SU-DHL-6 (cell line): ENCODE data around the gene PARVA.

Experiments
- H2AFZ ChIP-seq: fragments of 200-600 bp; sonication (generic); 2 replicates; pipeline ENCODE4 v1.6.1; 2014; ENCODE audit warnings: low read depth, mild to moderate bottlenecking, moderate library complexity, mixed read lengths, antibody characterized with exemption, low read length; ENCODE audit not compliant: severe bottlenecking
- H3F3A ChIP-seq: fragments of 200-600 bp; shearing (Covaris generic); 2 replicates; pipeline ENCODE4 v1.6.0; 2016; ENCODE audit warnings: antibody characterized with exemption, mild to moderate bottlenecking; ENCODE audit not compliant: insufficient read depth
- H3K27ac ChIP-seq: fragments of 200-600 bp; sonication (generic); 2 replicates; pipeline ENCODE4 v1.5.1; 2016; ENCODE audit warnings: low read depth, mild to moderate bottlenecking, low read length, moderate library complexity, mixed read lengths
- H3K27me3 ChIP-seq: fragments of 200-600 bp; sonication (generic), shearing (Covaris generic); 2 replicates; pipeline ENCODE4 v1.6.0; 2014; ENCODE audit warnings: mild to moderate bottlenecking, low read length
- H3K36me3 ChIP-seq: fragments of 200-600 bp; sonication (generic); 2 replicates; pipeline ENCODE4 v1.6.1; 2014; ENCODE audit warnings: mild to moderate bottlenecking, low read length, mixed read lengths
- H3K4me2 ChIP-seq: fragments of 300-600, 200-600 bp; shearing (Covaris generic), sonication (generic); 2 replicates; pipeline ENCODE4 v1.6.0; 2014; ENCODE audit warnings: low read length, low read depth, mild to moderate bottlenecking; ENCODE audit not compliant: poor library complexity, severe bottlenecking
- H3K4me3 ChIP-seq: fragments of 200-600 bp; sonication (generic); 2 replicates; pipeline ENCODE4 v1.5.1; 2014; ENCODE audit warnings: antibody characterized with exemption, low read length, mild to moderate bottlenecking, mixed read lengths; ENCODE audit not compliant: insufficient read depth, poor library complexity, severe bottlenecking
- H3K79me2 ChIP-seq: fragments of 200-600 bp; sonication (generic); 2 replicates; pipeline ENCODE4 v1.6.1; 2014; ENCODE audit warnings: mild to moderate bottlenecking, low read length, moderate library complexity; ENCODE audit not compliant: insufficient read depth
- H3K9ac ChIP-seq: fragments of 200-600 bp; sonication (generic); 2 replicates; pipeline ENCODE4 v1.7.0; 2014; ENCODE audit warnings: mild to moderate bottlenecking, low read length
- H3K9me2 ChIP-seq: fragments of 200-600 bp; sonication (generic); replicated peaks from 2 replicates; pipeline ENCODE4 v1.6.1; 2014; ENCODE audit warnings: low read length; ENCODE audit not compliant: insufficient read depth
- H3K9me3 ChIP-seq: fragments of 200-600 bp; sonication (generic); 2 replicates; pipeline ENCODE4 v1.6.1; 2014; ENCODE audit warnings: low read length, mixed read lengths; ENCODE audit not compliant: insufficient read depth
- H4K20me1 ChIP-seq: fragments of 200-600 bp; sonication (generic); 2 replicates; pipeline ENCODE4 v1.6.1; 2014; ENCODE audit warnings: low read depth, mild to moderate bottlenecking, antibody characterized with exemption, low read length, moderate library complexity, mixed read lengths
- EZH2phosphoT487 ChIP-seq: fragments of 200-600 bp; sonication (generic), shearing (Covaris generic); conservative IDR thresholded peaks from 2 replicates; pipeline ENCODE4 v1.6.1; 2018; ENCODE audit warnings: mild to moderate bottlenecking, antibody characterized with exemption, low read length, moderate library complexity, mixed read lengths
- TF ChIP-seq, protein P1 (sequence below): fragments of 200-600 bp; sonication (generic); IDR thresholded peaks from one replicate; pipeline ENCODE4 v1.5.1; 2017; ENCODE audit warnings: antibody characterized with exemption, mild to moderate bottlenecking, low read length, moderate library complexity; ENCODE audit not compliant: insufficient read depth, poor library complexity, severe bottlenecking

The PARVA gene

DNA sequence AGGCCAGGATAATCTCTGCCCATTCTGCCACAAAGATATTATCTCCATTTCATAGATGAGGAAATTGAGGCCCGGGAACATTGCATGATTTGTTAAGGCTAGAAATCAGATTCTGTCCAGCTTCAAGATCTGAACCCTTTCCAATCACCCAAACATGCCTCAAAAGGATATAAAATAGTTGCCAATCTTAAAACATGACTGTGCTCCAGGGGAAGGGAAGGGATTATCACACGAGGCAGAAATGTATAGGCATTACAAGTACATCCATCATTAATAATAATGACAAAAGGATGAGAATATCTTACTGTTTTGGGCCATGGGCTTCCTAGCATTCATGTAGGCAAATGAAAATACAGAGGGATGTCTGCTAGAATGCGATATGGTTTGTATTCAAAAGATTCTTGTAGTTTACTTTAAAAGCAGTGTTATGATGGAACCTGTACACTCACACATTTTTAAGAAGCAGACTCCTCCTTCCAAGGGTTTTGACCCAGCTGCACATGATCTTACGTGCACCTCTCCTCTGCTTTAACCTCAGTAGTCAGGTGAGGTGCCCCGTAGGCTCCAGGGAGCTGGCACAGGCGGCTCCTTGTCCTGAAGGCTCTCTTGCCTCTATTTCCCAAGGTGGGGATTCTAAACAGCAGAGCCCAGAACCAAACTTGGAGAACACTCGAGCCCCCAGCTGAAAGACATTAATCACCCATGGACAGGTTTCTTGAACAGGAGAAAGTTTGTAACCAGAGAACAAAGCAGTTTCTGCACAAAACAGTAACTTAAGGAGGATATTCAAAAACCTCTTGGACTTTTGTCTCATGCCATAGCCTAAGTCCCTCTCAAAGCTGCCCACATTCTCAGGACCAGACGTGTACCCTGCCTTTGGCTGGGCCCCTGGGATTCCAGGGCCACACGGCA, 36.0 kb downstream of the PARVA start:
- Histone ChIP-seq H2AFZ (no peak overlapping the region), H3K4me3 (no peak overlapping the region), H3K27me3 (no peaks in the 10 kb centered on the region), H3K9me3 (no peaks in the 10 kb centered on the region), H3K36me3 (no peaks in the 10 kb centered on the region), H3K9me2 (no peaks in the 10 kb centered on the region), H3K4me2 (no peak overlapping the region), H3K9ac (no peak overlapping the region), H3K79me2 (no peaks in the 10 kb centered on the region), H4K20me1 (no peaks in the 10 kb centered on the region), H3F3A (no peaks in the 10 kb centered on the region), H3K27ac (no peak overlapping the region)
- TF ChIP-seq, protein P1, sequence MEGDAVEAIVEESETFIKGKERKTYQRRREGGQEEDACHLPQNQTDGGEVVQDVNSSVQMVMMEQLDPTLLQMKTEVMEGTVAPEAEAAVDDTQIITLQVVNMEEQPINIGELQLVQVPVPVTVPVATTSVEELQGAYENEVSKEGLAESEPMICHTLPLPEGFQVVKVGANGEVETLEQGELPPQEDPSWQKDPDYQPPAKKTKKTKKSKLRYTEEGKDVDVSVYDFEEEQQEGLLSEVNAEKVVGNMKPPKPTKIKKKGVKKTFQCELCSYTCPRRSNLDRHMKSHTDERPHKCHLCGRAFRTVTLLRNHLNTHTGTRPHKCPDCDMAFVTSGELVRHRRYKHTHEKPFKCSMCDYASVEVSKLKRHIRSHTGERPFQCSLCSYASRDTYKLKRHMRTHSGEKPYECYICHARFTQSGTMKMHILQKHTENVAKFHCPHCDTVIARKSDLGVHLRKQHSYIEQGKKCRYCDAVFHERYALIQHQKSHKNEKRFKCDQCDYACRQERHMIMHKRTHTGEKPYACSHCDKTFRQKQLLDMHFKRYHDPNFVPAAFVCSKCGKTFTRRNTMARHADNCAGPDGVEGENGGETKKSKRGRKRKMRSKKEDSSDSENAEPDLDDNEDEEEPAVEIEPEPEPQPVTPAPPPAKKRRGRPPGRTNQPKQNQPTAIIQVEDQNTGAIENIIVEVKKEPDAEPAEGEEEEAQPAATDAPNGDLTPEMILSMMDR = no peak
- TF ChIP-seq EZH2phosphoT487 = no peak

DNA sequence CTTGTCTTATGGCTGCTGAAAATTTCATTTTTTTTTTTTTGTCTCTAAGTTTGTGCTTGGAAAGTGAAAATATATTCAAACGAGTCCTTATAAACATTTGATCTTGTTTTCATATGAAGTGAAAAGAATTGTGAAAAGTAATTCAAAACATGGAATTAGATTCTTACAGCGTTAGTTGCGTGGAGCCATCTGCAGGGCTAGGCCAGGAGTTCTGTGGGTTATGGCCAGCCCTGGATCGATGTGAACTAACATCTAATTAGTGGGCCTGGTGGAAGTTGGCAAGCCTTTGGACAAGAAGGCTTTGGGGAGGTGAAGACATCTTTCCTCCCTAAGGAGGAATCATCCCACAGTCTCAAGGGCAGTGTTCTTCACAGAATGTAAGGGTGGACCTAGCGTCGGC, 37.2 kb downstream of the PARVA start:
- Histone ChIP-seq H3F3A (no peaks in the 10 kb centered on the region), H3K27me3 (no peaks in the 10 kb centered on the region), H3K36me3 (no peaks in the 10 kb centered on the region), H2AFZ (no peak overlapping the region), H3K4me3 (no peak overlapping the region), H3K9me2 (no peaks in the 10 kb centered on the region), H3K79me2 (no peaks in the 10 kb centered on the region), H4K20me1 (no peaks in the 10 kb centered on the region), H3K4me2 (no peak overlapping the region), H3K9ac (no peak overlapping the region), H3K9me3 (no peaks in the 10 kb centered on the region), H3K27ac (no peak overlapping the region)
- TF ChIP-seq, protein P1 = no peak
- no peak for TF ChIP-seq EZH2phosphoT487

DNA sequence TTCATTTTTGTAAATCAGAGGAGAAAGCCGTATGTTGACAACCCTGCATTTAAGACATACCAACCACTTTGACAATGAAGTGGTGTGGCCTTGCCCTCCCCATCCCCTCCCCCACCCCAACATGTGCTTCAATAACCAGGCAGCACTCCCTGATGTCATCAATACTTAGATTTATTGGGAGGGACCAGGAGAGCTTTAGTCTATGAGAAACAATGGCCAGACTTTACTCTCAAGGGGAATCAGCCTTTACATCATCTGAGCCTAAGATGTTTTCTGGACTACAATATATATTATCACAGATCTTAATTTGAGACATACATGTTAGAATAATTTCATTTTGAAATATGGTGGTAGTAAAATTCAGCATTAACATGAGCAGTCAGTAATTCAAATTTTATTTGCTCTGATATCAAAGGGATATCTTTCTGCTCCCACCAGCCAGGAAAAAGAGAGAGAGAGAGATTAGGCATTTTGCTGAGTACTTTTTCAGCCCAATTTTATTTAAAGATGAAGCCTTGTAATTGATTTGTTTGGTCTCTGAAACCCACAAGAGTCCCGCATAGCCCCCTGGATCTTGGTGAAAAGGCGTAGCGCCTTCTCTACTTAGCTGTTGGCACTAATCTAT, 38.1 kb downstream of the PARVA start:
- Histone ChIP-seq H3K9me3 (no peaks in the 10 kb centered on the region), H3K4me3 (no peak overlapping the region), H2AFZ (no peak overlapping the region), H3F3A (no peaks in the 10 kb centered on the region), H4K20me1 (no peaks in the 10 kb centered on the region), H3K4me2 (no peak overlapping the region), H3K9ac (no peak overlapping the region), H3K79me2 (no peaks in the 10 kb centered on the region), H3K27ac (no peak overlapping the region), H3K36me3 (no peaks in the 10 kb centered on the region), H3K27me3 (no peaks in the 10 kb centered on the region), H3K9me2 (no peaks in the 10 kb centered on the region)
- TF ChIP-seq, protein P1 = no peak
- TF ChIP-seq EZH2phosphoT487 = no peak
